Retinal pigment epithelial cell (primary cell): ENCODE results near the gene RD3L.
A peak's percentile ranks its signal among the peaks of the same experiment; 100 is the strongest.
"Not testable (repeated sequence)": the region's sequence is repeated elsewhere in the genome, so short reads cannot be mapped to it uniquely, and the experiment has no call there.

Experiments
- DNase-seq: peaks from one replicate; pipeline ENCODE4 v3.0.0-alpha.2; 2010; ENCODE audit warnings: low read depth
- H3K4me3 ChIP-seq: 2 replicates; pipeline ENCODE4 v1.5.1; 2011; ENCODE audit warnings: mild to moderate bottlenecking, low read length, control low read depth, moderate library complexity
- TF ChIP-seq, protein P1 (sequence below): conservative IDR thresholded peaks from 2 replicates; pipeline ENCODE4 v1.5.1; 2011; ENCODE audit warnings: low read depth, low read length, control low read depth, inconsistent platforms

RD3L gene

DNA sequence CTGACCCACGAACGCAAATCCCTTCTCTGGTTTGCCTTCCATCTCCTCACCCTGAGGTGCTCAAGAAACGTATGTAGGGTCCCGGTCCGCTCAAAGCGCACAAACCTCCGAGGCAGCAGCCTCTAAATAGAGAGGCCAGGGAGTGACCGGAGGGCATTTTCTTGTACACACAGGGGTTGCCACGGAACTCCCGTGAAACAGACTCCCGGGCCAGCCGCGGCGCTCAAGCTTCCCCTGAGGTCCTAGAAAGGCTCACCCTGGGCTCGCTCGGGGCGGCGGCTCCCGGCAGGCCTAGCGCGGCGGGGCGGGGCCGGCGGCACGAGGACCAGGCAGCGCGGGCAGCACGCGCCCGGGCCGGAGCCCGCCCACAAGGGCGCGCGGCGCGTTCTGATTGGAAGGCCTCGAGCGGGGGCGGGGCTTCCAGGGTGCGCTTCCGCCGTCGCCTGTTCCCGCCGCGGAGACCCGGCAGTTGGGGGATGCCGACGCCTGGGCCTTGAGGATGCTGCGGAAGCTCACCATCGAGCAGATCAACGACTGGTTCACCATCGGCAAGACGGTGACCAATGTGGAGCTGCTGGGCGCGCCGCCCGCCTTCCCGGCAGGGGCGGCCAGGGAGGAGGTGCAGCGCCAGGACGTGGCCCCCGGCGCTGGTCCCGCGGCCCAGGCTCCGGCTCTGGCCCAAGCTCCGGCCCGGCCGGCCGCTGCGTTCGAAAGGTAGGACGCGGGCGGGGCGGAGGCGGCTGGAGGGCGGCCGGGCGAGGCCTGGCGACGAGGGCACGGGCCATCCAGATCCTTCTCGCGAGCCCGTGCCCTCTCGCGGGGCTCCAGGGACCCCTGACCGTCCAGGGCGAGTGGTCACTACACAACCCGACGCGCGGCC is 14.1 kb downstream of the RD3L start, which contains the start of gene TDRD9:
TSS of gene TDRD9 (plus strand) at position 446 of the 880 bp plus-strand sequence. CDS start at position 500, 54 bp downstream.
- no peak within 1 kb of the TSS for H3K4me3 ChIP-seq
- DNase-seq = no peak
- TF ChIP-seq, protein P1, sequence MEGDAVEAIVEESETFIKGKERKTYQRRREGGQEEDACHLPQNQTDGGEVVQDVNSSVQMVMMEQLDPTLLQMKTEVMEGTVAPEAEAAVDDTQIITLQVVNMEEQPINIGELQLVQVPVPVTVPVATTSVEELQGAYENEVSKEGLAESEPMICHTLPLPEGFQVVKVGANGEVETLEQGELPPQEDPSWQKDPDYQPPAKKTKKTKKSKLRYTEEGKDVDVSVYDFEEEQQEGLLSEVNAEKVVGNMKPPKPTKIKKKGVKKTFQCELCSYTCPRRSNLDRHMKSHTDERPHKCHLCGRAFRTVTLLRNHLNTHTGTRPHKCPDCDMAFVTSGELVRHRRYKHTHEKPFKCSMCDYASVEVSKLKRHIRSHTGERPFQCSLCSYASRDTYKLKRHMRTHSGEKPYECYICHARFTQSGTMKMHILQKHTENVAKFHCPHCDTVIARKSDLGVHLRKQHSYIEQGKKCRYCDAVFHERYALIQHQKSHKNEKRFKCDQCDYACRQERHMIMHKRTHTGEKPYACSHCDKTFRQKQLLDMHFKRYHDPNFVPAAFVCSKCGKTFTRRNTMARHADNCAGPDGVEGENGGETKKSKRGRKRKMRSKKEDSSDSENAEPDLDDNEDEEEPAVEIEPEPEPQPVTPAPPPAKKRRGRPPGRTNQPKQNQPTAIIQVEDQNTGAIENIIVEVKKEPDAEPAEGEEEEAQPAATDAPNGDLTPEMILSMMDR = no peak

DNA sequence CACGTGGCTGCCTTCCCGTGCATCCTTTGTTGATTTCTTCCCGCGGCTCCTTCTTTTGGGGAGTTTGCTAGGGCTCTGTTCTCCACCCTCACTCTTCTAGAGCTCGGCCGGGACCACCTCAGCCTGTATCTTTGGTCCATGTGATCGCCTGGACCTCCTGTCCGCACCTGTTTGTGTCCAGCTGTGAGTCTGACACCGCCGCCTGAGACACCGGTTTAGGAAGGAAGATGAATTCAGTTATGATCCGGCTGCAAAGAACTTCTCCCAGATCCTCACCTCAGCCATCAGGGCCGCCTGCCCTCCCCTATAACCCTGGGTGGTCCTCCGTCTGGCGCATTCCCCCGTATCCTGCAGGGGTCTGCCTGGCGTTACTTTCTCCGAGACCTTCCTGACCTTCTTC is 14.8 kb downstream of the RD3L start:
- no peak overlapping the region for H3K4me3 ChIP-seq
- no peak for DNase-seq
- TF ChIP-seq, protein P1 = no peak

DNA sequence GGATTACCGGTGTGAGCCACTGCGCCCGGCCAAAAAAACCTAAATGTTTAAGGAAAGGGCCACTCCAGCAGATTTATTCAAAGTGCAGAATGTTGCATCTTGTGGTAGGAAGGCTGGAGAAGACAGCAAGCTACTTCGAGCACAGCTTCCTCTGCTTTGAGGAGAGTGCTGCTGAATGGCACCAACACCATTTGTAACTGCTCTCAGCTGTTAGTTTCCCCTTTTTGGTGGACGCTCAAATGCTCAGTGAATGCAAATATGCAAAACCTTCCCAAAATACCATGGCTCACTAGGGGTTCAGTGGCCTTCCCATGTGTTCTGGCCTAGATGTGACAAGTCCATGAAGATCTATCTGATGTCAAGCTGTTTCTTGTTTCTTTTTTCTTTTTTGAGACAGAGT is 17.0 kb downstream of the RD3L start:
- DNase-seq = no peak
- TF ChIP-seq, protein P1 = no peak
- no peak overlapping the region for H3K4me3 ChIP-seq

DNA sequence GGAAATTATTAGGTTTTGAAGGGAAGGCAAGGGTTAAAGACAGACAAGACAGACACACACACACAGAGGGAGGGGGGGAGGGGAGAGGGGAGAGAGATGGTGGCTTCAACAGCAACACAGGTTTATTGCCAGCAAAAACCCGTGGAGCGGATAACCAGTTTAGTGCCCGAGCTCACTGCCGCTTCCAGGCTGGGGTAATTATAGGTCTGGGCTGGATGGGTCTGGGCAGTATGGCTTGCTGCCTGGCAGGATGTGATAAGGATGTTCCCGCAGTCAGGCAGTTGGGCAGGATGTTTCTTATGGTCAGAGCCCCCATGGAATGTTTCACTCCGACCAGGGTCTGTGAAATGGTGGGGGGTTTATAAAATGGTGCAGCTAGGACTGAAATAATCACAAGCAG is 18.5 kb downstream of the RD3L start:
- no peak overlapping the region for H3K4me3 ChIP-seq
- TF ChIP-seq, protein P1 = no peak
- no peak for DNase-seq

DNA sequence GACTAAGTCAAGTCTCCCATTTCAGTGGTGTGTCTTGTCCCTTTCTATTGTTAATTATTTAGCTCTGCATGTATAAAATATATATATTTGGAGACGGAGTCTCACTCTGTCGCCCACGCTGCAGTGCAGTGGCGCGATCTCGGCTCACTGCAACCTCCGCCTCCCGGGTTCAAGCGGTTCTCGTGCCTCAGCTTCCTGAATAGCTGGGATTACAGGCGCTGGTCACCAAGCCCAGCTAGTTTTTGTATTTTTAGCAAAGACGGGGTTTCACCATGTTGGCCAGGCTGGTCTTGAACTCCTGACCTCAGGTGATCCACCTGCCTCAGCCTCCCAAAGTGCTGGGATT is 20.5 kb downstream of the RD3L start:
- peak overlapping the region; percentile 13 for H3K4me3 ChIP-seq

DNA sequence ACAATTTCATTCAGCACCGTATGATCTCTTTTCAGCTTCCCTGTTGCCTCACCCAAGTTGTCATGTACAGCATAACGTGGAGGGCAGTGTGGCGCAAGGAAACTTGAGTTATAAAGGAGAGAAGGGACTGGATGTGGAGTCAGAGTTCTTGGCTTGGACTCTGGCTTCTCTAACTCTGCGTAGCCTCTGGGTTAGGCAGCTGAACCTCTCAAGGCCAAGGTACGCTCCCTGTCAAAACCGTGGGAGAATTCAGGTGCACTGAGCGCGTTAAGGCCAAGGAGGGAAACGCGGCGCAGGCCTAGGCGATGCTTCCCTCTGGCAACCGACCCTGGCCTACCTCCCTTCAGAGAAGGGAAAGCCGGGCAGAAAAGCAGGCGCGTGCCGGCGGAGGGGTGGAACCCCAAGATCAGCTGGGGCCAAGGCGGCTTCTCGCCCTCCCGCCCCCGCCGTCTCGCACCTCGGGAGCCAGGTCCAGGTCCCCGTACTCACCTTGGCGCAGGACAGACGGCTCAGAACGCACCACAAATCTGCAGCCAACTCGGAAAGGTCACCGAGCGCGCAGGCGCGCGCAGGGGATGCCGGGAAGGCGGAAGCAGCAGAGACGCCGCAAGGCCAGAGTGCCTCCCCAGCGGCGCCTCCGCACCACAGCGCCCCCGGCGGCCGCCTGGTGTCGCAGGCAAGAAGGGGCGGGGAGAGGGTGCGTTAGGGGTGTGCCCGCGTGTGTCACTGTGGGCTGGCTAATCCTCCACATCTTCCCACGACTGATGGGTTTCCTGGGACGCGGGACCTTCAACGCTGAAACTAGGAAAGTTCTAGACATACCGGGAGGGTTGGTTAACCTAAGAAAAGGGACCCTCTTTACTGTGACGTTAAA is 21.1 kb downstream of the RD3L start:
- TF ChIP-seq, protein P1 = peak; percentile 89
- peak; percentile 71 for DNase-seq
- H3K4me3 ChIP-seq = peak overlapping the region; percentile 82

More for the DNA sequence above, 20.5 kb downstream of the RD3L start:
- DNase-seq = not testable (repeated sequence)

DNA sequence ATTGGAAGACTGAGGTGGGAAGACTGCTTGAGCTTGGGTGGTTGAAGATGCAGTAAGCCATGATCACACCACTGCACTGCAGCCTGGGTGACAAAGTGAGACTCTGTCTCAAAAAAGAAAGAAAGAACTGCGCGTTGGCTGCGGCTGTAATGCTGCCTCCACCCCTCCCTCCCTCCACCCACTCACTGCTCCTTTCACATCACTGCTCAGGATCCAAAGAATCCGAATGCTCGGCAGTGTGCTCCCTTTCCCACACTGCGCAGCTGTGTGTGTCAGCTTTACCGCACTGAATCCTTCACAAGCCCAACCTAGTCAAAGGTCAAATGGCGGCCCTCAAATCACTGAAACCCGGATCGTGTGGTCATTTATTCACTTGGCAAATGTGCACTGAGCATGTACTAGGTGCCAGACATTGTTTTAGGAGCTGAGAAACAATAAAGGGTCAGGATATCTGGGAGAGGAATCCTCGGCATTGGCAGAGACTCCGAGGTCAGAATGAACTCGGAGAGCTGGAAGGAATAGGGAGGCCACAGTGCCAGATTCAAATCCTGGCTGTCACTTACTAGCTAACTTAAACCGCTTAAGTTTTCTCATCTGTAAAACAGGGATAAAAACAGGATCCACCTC is 25.6 kb downstream of the RD3L start:
- no peak for DNase-seq
- TF ChIP-seq, protein P1 = no peak

More for the DNA sequence above, 25.6 kb downstream of the RD3L start:
- H3K4me3 ChIP-seq = no peak overlapping the region
